ENCODE data around the gene FGD2.

GRCh38 chr6:36998723-36999038 is 6.8 kb upstream of the FGD2 start:
- TF ChIP-seq CTCF (conservative IDR thresholded peaks at IDR 0.05; ENCODE audit: low read depth, low read length): no peak
- no peak for TF ChIP-seq EZH2 (IDR thresholded peaks at IDR 0.05; ENCODE audit: low read length, unreplicated experiment)
